BJ (cell line): ENCODE results near the gene TRAPPC3. TPM values are rescaled to one million over a fixed set of nuclear protein-coding genes. Genes with fewer than 3 reads are reported as not detected.

ENCODE experiments used
- CTCF ChIA-PET: fragments of 350-600 bp; formaldehyde crosslinking; extraction: SDS; loops from one replicate; lab custom pipeline; 2021; ENCODE audit warnings: antibody characterized with exemption, inconsistent platforms; lab: Yijun Ruan, JAX
- POLR2A ChIA-PET: fragments of 300-600 bp; sonication (Branson Sonifier 250); formaldehyde crosslinking; extraction: SDS; loops from one replicate; lab custom pipeline; 2021; ENCODE audit warnings: antibody characterized with exemption; lab: Charles Lee
- DNase-seq: peaks from one replicate; pipeline ENCODE4 v3.0.0-alpha.2; 2011; ENCODE audit warnings: low read depth
- H3K27me3 ChIP-seq: 2 replicates; pipeline ENCODE4 v1.6.0; 2011; ENCODE audit warnings: low read length; ENCODE audit not compliant: control insufficient read depth, insufficient read depth
- H3K36me3 ChIP-seq: 2 replicates; pipeline ENCODE4 v1.5.1; 2011; ENCODE audit warnings: low read length; ENCODE audit not compliant: control insufficient read depth, insufficient read depth
- H3K4me3 ChIP-seq: 2 replicates; pipeline ENCODE4 v1.5.1; 2011; ENCODE audit warnings: low read depth, mild to moderate bottlenecking, control low read depth, low read length
- CTCF ChIP-seq: IDR thresholded peaks from 2 replicates; pipeline ENCODE4 v1.5.1; 2011; ENCODE audit warnings: low read depth, mild to moderate bottlenecking, control low read depth, inconsistent platforms, low read length, moderate library complexity; ENCODE audit not compliant: insufficient read depth
- polyA plus RNA-seq: library from polyadenylated mRNA; depleted of rRNA; stranded (reverse); fragments of >200 nt; gene quantifications from 2 replicates; pipeline ENCODE4 v1.2.3, GENCODE V29; 2011

Gene TRAPPC3
- polyA plus RNA-seq, 1 experiment: 65.4 TPM

GRCh38 chr1:36115200-36115669, 34.1 kb downstream of the TRAPPC3 start:
- Histone ChIP-seq H3K4me3 (no peak overlapping the region), H3K27me3 (no peaks in the 10 kb centered on the region), H3K36me3 (peaks cover 1% of the 10 kb centered on the region; the same call in 1 of the 2 replicates)
- DNase-seq: peak; percentile 85
- ChIA-PET CTCF (interaction anchor here (1.0 to 6.9 kb wide), 5 partner anchors 11 to 304 kb away, joined by 3 to 71 read pairs (median 3); no protein-coding TSS in a partner anchor), POLR2A (interaction anchor here (0.6 kb wide), 1 partner anchor 164 kb away, joined by 3 read pairs; no protein-coding TSS in a partner anchor)
- TF ChIP-seq CTCF: no peak

- no peak overlapping the region for H3K4me3 ChIP-seq
- H3K36me3 ChIP-seq: peaks cover 1% of the 10 kb centered on the region; the same call in 1 of the 2 replicates
- TF ChIP-seq CTCF: no peak
- H3K27me3 ChIP-seq: no peaks in the 10 kb centered on the region
- ChIA-PET POLR2A (no interaction called here), CTCF (interaction anchor here (1.1 to 6.9 kb wide), 3 partner anchors 14 to 305 kb away, joined by 3 to 71 read pairs (median 6); no protein-coding TSS in a partner anchor)
- no peak for DNase-seq
These were observed 34.9 kb downstream of the TRAPPC3 start for GRCh38 chr1:36114371-36114770.

DNA sequence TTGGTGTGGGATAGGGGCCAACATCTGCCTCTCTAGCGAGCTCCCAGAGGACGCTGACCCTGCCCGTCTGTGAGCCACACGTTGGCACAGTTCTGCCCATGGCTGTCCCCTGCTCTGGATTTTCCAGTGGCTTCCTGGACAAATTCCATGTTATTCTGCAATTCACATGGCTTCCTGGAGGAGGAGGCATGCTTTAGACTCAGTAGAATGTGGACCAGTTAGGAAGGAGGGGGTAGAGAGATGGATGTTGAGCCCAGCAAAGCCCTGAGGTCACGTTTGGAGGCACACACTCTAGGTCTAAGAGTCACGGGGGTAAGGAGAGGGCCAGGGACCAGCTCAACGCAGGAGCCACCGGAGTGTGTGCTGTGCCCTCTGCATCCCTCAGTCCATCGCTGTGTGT, 36.5 kb downstream of the TRAPPC3 start:
- ChIA-PET POLR2A (no interaction called here), CTCF (interaction anchor here (0.5 to 1.0 kb wide), 2 partner anchors 16 to 143 kb away, joined by 3 read pairs; no protein-coding TSS in a partner anchor)
- DNase-seq: no peak
- H3K4me3 ChIP-seq: no peak overlapping the region
- H3K36me3 ChIP-seq: peaks cover 1% of the 10 kb centered on the region; the same call in 1 of the 2 replicates
- H3K27me3 ChIP-seq: no peaks in the 10 kb centered on the region
- no peak for TF ChIP-seq CTCF

GRCh38 chr1:36111151-36111550, 38.1 kb downstream of the TRAPPC3 start:
- Histone ChIP-seq H3K36me3 (peaks cover 1% of the 10 kb centered on the region; the same call in 1 of the 2 replicates), H3K4me3 (no peak overlapping the region), H3K27me3 (no peaks in the 10 kb centered on the region)
- DNase-seq: no peak
- ChIA-PET CTCF (interaction anchor here (0.6 to 17.9 kb wide), 4 partner anchors 9 to 39 kb away, joined by 3 to 382 read pairs (median 4); no protein-coding TSS in a partner anchor), POLR2A (interaction anchor here (0.6 kb wide), 1 partner anchor 21 kb away, joined by 7 read pairs; no protein-coding TSS in a partner anchor)
- no peak for TF ChIP-seq CTCF

DNA sequence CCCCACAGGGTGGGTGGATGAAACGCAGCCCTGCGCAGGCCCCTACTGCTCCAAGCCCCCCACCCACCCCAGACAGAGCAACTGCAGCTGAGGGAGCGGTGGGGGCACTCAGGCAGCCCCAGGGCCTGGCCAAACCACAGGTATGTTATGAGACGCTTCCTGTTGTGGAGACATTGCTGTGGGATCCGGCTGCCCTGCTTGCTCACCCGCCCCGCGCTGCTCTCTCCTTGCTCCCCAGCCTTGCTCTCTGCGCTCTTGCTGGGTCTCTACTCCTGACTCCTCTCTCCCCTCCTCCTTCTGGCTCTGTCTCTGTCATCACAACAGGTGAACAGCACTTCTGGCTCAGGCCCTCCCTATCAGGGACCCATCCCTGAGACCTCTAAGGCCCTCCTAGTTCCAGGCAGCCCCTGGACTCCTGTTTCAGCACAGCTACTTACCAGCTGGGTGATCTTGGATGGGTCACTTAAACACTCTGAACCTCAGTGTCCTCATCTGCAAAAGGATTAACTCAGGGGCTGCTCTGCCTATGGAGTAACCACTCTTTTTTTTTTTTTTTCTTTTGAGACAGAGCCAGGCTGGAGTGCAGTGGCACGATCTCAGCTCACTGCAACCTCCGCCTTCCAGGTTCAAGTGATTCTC, 40.1 kb downstream of the TRAPPC3 start:
- Histone ChIP-seq H3K27me3 (no peaks in the 10 kb centered on the region), H3K4me3 (no peak overlapping the region), H3K36me3 (peaks cover 1% of the 10 kb centered on the region; the same call in 1 of the 2 replicates)
- TF ChIP-seq CTCF: no peak
- POLR2A ChIA-PET: no interaction called here
- no peak for DNase-seq
- CTCF ChIA-PET: interaction anchor here (1.3 to 17.9 kb wide), 2 partner anchors 9 to 24 kb away, joined by 4 to 382 read pairs; no protein-coding TSS in a partner anchor
